ENCODE data around the gene TMEM125.

GRCh38 chr1:43312212-43312623 is 42.4 kb downstream of the TMEM125 start:
- TF ChIP-seq CTCF (IDR thresholded peaks at IDR 0.05; ENCODE audit: low read length) = no peak
- TF ChIP-seq EZH2 (IDR thresholded peaks at IDR 0.05; ENCODE audit: borderline replicate concordance, low read length) = no peak

Measured in OCI-LY1 (cell line).